GM19043 (cell line): ENCODE results near the gene TIMP3.
"Not testable (repeated sequence)": the region's sequence is repeated elsewhere in the genome, so short reads cannot be mapped to it uniquely, and the experiment has no call there.

Experiments used
- ATAC-seq: cut with Tn5 transposase; IDR thresholded peaks from one replicate; pipeline ENCODE4 v1.9.1; 2021; ENCODE audit warnings: low read depth; ENCODE audit not compliant: unreplicated experiment

The TIMP3 gene

DNA sequence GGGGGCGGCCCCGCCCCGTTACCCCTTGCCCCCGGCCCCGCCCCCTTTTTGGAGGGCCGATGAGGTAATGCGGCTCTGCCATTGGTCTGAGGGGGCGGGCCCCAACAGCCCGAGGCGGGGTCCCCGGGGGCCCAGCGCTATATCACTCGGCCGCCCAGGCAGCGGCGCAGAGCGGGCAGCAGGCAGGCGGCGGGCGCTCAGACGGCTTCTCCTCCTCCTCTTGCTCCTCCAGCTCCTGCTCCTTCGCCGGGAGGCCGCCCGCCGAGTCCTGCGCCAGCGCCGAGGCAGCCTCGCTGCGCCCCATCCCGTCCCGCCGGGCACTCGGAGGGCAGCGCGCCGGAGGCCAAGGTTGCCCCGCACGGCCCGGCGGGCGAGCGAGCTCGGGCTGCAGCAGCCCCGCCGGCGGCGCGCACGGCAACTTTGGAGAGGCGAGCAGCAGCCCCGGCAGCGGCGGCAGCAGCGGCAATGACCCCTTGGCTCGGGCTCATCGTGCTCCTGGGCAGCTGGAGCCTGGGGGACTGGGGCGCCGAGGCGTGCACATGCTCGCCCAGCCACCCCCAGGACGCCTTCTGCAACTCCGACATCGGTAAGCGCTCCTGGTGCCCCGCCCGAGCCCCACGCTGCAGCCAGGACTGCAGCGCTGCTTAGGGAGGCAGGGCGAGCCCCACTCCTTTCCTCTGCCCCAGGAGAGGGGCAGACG lies at the start of gene TIMP3:
Gene TIMP3, plus strand, starts transcription at position 169 of the 700 bp plus-strand sequence. Its CDS starts 297 bp downstream, at position 466.
- ATAC-seq, result no peak

DNA sequence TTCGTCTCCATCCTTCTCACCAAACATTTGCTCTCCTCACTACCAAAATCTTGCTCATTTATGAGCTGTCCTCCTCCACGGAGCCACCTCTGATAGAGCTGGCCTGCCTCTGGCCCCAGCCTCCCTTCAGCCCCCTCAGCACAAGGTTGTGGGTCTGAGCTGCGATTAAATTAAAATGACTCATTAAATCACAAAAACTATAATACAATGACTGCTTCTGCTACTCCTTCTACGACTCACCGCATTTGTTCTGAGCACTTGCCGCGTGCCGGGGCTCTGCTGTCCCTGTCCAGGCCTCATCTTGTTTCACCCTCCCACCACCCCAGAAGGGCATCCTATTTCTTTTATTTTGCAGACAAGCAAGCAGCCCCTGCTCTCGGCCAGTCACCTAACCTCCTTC lies 49.2 kb upstream of the TIMP3 start:
- ATAC-seq, result no peak

DNA sequence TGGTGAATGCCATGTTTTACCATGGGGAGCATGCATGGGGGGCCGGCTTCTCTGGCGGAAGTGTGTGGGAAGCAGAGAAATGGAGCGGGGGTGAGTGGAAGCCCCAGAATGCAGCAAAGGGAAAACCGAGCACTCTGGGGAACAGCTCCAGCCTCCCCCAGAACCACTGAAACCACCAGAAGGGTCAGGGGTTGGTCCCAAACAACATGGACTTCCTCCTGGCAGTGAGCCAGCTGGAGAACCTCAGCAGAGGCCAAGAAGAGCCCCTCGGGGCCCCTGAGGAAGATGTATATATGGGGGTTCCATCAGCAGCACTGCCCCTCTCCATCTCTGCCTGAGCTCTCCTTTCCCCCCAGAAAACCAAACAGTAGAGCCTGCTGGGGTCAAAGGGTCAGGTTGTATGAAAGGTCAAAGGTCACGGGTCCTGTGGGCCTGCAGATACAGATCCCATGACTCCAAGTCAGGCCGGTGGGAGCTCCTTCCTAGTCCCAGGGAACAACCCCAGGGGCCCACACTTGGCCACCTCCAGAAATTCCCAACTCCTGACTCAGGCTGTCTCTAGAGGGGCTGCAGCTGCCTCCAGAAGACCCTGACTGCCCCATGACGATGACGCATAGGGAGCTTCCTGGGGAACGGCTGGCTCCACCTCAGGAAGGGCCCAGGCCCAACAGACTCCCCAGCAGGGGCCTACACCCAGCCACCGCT lies 48.5 kb upstream of the TIMP3 start:
- no peak for ATAC-seq

DNA sequence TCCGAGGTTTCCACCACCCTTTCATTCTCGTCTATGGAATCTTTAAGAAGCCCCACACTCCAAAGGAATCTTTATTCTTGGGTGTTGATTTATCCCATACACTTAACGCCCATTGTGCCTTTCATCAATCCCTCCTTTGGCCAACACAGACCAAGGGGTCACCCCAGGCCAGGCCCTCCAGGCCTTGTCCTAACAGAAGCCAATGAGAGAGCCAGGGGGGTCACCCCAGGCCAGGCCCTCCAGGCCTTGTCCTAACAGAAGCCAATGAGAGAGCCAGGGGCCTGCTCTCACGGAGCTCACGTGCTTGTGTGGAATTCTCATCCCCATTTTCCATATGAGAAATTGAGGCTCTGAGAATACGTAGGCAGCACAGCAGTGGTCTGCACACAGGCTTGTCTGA lies 47.9 kb upstream of the TIMP3 start:
- ATAC-seq, result no peak

DNA sequence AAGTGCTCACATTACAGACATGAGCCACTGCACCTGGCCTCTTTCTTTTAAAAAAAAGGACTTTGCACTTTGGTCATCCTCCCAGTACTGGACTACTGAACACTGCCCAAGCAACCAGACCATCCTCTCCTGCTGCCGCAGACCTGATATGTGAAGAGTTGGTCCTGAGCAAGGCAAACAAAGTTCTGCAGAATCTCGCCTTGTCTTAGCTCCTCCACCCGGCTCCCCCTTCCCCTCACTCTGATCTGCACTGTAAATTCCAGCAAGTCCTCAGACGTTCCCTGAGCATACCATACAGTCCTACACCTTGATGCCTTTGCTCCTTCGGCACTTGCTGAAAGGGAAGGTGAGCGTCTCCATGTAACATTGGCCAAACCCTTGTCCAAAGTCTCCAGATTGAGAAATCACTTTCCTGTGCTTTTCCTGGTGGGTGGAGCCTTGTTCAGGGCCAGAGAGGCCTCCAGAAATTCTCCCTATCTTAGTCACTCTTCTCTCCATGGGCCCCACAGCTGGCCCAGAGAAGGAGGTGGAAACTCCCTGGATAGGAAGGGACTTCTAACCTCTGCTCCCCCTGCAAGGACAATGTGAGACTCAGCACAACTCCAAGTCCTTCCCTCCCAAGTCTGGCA lies 47.0 kb upstream of the TIMP3 start:
- no peak for ATAC-seq

DNA sequence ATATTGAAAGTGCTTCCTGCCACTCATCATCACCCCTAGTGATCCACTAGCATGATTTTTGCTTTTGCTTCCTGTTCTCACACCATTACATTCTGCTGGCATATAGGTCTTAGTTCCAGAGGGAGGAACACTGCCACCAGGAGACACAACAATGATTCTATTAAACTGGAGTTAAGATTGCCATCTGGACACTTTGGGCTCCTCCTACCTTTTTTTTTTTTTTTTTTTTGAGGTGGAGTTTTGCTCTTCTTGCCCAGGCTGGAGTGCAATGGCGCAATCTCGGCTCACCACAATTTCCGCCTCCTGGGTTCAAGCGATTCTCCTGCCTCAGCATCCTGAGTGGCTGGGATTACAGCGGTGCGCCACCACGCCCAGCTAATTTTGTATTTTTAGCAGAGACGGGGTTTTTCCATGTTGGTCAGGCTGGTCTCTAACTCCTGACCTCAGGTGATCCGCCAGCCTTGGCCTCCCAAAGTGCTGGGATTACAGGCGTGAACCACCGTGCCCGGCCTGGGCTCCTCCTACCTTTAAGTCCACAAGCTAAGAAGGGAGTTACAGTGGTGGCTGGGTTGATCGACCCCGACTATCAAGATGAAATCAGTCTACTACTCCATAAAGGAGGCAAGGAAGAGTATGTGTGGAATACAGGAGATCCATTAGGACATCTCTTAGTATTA lies 44.3 kb upstream of the TIMP3 start:
- ATAC-seq, result not testable (repeated sequence)

DNA sequence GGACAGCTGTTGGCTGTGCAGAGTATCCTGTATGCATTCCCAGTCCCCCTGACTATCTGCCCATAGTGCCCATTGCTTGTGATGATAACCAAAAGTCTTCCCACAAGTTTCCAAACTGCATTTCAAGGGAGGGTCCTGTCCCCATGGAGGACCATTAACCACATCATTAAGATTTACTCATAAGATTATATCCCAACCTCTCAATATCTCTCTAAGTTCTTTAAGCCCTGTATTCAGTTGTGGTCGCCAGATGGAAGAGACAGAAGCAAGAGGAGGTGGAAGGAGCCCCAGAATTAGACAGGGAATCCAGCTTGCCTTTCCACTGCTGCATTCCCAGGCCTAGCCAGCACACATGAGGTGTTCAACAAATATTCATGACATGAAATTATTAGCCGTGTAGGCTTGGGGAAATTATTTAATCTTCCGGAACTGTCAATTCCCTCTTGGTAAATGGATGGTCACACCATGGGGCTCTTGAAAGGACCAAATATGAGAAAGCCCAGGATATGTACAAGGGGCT lies 42.6 kb upstream of the TIMP3 start:
- ATAC-seq, result no peak

DNA sequence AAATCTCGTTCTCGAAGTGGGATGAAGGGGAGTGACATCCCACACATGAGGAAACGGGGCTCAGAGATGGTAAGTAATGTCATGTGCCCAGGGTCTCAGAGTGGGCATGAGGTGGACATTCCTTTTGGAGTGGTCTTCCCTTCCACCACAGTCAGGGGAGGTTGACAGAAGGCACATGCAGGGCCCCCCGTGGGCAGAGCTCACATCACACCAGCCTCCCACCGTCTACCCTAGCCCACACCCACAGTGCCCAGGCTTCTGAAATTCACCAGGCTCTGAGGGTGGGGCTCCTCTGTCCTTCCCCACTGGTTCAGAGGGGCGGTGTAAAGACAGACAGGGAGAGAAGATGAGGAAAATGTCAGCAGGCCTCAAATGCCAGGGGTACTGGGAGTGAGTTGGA lies 41.1 kb upstream of the TIMP3 start:
- ATAC-seq, result no peak

DNA sequence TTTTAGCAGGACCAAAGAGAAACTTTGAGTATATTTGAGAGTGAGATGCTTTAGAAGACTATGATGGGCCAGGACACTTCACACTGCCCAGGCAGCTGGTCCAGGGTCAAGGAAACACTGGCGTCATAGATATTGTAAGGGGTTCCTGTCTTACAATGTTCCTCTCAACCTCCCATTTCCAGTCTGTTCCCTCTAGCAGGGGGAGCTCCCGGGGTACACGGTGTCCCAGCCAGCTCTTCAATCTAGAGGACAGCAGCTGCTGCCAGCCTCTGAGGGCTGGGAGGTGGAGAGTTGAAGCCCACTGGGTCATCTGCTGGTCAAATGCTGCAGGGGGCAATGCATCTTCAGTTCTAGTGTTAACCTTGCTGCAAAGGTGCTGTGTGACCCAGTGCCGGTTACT lies 40.7 kb upstream of the TIMP3 start:
- no peak for ATAC-seq

DNA sequence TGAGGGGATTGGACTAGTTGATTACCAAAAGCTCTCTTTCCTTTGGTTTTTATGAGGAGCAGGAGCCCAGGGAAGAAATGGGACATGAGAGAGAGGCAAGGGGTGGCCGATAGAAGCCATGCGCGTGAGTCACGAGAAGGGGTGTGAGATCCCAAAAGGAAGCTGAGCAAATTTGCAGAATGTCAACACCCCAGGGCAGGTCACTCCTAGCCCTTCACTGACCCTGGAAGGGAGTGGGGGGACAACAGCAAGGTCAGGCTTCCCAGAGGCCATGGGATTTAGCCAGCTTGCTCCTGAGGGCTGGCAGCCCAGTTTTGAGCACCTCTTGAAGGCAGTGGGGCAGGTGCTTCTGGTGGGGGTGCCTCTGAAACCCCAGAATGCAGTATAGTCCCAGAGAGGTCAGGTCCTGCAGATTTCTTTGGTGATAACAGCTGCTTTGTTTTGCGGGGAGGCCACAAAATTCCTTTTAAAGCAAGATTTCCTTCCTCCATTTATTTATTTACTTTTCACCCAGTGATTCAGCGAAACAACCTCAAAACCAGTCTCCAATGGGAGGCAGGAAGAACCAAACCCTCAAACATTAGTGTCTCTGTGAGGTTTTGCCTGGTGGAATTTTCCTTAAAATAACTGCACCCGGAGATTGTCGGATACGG lies 40.1 kb upstream of the TIMP3 start:
- ATAC-seq, result no peak

DNA sequence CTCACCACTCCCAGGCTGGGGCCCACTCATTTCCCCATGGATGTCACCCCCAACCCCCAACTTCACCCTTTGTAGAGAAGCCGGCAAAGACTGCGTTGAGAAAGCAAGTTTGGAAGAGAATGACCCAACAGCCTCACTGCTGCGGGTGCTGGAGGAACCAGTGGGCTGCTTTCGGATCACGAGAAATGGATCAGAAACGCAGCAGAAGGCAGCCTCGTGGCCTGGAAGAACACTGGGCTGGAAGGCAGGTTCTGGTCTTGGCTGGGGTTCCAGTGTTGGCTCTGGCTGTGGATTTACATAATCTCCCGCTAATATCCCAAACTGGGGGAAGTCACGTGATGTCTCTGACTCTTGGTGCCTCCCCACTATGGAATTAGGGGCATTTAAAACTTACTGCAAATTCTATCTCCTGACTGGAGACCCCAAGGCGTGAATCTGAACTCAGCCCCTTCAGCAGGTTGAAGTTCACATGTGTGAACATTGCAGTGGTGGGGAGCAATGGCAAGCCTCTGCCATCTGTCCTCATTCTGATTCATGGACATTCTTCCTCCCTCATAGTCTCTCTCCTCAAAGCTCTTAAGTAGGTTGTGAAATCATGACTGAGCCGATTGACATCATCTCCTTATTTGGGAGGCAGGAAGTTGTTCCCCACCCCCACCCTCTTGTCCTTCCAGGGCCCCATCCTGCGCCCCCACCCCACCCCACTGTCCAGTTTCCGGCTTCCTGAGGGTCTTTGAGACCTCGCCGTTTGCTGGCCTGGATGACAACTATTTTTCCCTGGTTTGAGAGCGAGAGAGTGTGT lies 37.0 kb upstream of the TIMP3 start:
- ATAC-seq, result no peak

DNA sequence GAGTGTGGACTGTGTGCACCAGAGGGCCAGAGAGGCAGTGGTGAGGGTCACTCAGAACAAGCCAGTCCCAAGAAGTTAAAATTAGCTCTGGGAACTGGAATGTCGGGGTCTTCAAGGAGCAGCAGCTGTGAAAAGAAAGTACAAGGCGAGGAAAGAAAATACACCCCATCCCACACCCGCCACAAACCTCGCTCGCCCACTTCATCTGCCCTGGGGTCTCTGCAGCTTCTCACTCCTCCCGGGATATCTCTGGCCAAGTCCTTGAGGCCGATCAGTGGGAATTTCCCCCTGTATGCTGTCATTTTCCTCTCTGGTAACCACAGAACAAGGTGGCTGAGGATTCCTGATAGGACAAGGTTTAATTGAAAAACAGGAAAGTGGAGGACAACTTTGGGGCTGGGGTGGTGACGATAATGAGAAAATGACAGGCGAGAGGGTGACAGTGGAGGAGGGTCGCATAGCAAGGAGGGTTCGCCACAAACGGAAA lies 36.3 kb upstream of the TIMP3 start:
- no peak for ATAC-seq

DNA sequence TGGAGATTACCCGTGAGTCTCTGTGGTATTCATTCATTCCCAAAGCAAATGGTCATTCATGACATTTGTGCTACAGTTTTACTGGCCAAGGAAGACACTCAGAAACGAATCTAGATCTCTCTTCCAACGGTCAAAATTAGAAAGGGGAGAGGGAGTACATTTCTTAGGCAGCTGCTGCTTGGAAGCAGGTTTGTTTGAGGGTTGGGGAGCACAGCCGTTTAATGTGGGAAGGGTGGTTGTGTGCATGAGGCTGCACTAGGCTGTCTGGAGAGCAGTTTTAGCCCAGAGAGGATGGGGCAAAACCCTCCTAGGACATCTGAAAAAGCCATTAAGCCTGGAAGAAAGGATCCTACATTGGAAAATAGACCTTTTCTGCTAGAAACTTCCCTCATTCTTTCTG lies 29.7 kb upstream of the TIMP3 start:
- ATAC-seq, result no peak

DNA sequence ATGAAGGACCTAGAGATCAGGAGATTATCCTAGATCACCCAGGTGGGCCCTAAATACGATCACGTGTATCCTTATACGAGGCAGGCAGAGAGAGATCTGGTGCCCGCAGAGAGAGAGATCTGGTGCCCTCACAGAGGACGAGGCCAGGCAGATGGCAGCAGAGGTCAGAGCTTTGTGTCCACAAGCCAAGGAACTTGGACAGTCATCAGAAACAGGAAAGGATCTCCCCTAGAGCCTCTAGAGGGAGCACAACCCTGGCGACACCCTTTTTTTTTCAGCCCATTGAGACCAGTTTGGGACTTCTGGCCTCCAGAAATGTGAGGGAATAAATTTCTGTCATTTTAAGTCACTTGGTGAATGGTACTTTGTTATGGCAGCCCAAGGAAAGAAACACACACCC lies 25.5 kb upstream of the TIMP3 start:
- no peak for ATAC-seq

DNA sequence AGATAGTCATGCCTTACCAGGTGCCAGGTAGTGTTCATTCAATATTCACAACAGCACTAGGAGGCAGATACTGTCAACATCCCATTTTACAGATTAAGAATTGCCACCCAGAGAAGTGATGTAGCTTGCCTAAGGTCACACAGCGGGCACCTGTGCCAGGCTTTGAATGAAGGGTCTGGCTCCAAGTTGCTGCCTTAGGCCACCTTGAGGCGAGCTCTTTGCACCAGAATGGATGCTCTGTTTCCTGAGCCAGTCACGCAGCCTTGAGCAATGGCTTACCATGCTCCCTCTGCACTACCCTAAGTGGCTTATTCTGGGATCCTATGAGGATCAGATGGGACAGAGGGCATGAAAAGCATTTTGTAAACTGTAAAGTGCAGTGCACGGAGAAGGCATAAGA lies 25.1 kb upstream of the TIMP3 start:
- no peak for ATAC-seq

DNA sequence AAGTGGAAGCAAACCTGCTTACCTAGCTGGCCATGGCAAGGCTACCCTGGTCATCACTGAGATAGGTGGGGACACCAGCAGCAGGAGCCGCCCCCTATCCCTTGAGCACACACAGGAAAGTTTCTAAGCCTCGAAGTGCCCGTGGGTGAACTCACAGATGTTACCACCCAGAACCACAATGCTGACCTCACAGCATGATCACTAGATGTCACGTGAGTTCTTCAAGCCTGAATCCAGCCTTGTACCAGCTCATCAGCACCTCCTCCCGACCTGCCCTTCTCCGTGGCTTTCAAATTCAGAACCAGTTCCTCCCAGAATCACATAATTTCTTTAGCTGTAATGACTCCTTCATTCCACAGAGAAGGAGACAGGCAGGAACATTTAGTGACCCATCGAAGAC lies 24.7 kb upstream of the TIMP3 start:
- ATAC-seq, result no peak

DNA sequence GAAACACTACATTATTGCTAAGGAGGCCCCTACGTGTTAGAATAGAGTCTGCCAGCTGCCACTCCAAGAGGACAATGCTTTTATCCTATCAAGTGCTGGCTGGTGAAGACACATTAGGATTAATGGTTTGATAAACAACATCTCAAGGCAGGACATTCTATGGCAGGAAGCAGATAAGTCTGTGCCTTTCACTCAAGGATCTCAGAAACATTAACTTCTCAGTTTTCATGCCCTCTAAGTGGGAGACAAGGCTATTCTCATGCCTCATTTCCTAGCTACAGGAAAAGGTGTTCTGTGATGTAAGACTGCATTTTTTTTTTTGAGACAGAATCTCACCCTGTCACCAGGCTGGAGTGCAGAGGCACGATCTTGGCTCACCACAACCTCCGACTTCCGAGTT lies 23.5 kb upstream of the TIMP3 start:
- no peak for ATAC-seq

DNA sequence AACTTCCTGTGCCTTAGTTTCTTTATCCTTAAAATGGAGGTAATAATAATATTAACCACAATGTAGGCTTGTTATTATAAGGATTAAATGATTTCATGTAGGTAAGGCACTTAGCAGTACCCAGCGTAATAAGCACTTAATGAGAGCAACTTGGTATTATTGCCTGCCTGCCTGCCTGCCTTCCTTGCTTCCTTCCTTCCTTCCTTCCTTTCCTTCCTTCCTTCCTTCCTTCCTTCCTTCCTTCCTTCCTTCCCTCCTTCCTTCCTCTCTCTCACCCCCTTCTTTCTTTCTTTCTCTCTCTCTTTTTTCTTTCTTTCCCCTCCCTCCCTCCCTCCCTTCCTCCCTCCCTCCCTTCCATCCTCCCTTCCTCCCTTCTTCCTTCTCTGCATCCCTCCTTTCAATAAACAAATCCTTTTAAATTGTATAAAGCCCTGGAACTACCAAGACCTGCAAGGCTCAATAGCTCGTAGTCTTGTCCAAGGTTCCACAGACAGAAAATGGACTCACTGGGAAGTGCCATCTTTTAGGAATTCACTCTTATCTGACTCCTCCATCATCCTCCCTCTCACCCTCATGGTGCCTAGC lies 20.7 kb upstream of the TIMP3 start:
- ATAC-seq, result no peak

DNA sequence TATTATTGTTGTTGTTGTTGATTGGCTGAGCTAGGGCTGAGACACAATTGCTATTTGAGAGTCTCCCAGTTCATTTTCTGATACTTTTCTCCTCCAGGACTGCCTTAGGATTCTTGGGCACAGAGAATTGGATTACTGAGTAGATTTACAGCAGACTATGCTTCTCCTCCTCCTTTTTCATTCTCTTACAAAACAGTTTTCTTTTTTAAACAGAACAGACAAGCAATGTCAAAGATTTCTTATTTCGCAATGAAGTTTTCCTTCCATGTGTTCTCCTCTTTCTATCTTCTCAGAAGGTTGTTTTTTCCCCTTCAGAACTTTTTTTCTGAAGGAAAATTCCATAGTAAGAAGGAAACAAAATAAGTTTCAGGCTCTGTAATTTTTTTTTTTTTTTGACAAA lies 19.8 kb upstream of the TIMP3 start:
- no peak for ATAC-seq
